Panc1 (cell line): ENCODE measurements around the gene DQX1. TPM values are rescaled to one million over a fixed set of nuclear protein-coding genes. Genes with fewer than 3 reads are reported as not detected.
A peak's percentile ranks its signal among the peaks of the same experiment; 100 is the strongest.

Source experiments
- ATAC-seq: fragments of 200-7000 bp; cut with Tn5 transposase; 2 replicates; pipeline ENCODE4 v1.9.1; 2020; ENCODE audit warnings: mild to moderate bottlenecking, moderate library complexity
- BruUV-seq: library from RNA; stranded (reverse); fragments of 400-500 nt; replicated peaks from 2 replicates; lab custom pipeline; 2021; lab: Mats Ljungman, UMichigan
- CTCF ChIA-PET: fragments of 300-600 bp; sonication (Branson Sonifier 250); formaldehyde crosslinking; loops from one replicate; lab custom pipeline; 2022; ENCODE audit warnings: antibody characterized with exemption; lab: Charles Lee
- POLR2A ChIA-PET: fragments of 300-600 bp; sonication (Branson Sonifier 250); formaldehyde crosslinking; loops from one replicate; lab custom pipeline; 2022; ENCODE audit warnings: antibody characterized with exemption; lab: Charles Lee
- DNase-seq: peaks from one replicate; pipeline ENCODE4 v3.0.0-alpha.2; 2010; ENCODE audit warnings: low read depth, low spot score
- H3K27ac ChIP-seq: 2 replicates; pipeline ENCODE4 v1.5.1; 2011; ENCODE audit warnings: mild to moderate bottlenecking, low read length, inconsistent platforms
- H3K27me3 ChIP-seq: fragments of 200-500 bp; sonication (Bioruptor generic); 2 replicates; pipeline ENCODE4 v1.6.0; 2014; ENCODE audit warnings: low read length, inconsistent platforms; ENCODE audit not compliant: control insufficient read depth, insufficient read depth
- H3K36me3 ChIP-seq: fragments of 200-500 bp; sonication (Bioruptor generic); 2 replicates; pipeline ENCODE4 v1.5.1; 2014; ENCODE audit warnings: inconsistent platforms, mild to moderate bottlenecking, low read length, moderate library complexity; ENCODE audit not compliant: control insufficient read depth, insufficient read depth
- H3K4me1 ChIP-seq: 2 replicates; pipeline ENCODE4 v1.5.1; 2011; ENCODE audit warnings: inconsistent platforms, mild to moderate bottlenecking, low read length, moderate library complexity; ENCODE audit not compliant: control insufficient read depth, insufficient read depth
- H3K4me3 ChIP-seq, 2 experiments: 2 replicates each; pipeline ENCODE4 v1.5.1; 2011 to 2012; ENCODE audit warnings: low read depth in 2 of 2, low read length in 2 of 2, mild to moderate bottlenecking in 2 of 2, inconsistent platforms in 1 of 2, moderate library complexity in 1 of 2
- H3K9me3 ChIP-seq: fragments of 200-500 bp; sonication (Bioruptor generic); 2 replicates; pipeline ENCODE4 v1.5.1; 2014; ENCODE audit warnings: low read depth, mild to moderate bottlenecking, inconsistent platforms, low read length, moderate library complexity; ENCODE audit not compliant: control insufficient read depth, insufficient read depth
- CTCF ChIP-seq: fragments of 450-650 bp; IDR thresholded peaks from 2 replicates; pipeline ENCODE4 v1.5.1; 2017; ENCODE audit warnings: mild to moderate bottlenecking
- POLR2AphosphoS5 ChIP-seq: IDR thresholded peaks from 2 replicates; pipeline ENCODE4 v1.6.1; 2012; ENCODE audit warnings: mild to moderate bottlenecking, low read depth, low read length, moderate library complexity
- SIN3A ChIP-seq: IDR thresholded peaks from 2 replicates; pipeline ENCODE4 v1.6.1; 2012; ENCODE audit warnings: low read depth, mild to moderate bottlenecking, low read length, moderate library complexity, borderline replicate concordance; ENCODE audit not compliant: insufficient read depth
- TCF7L2 ChIP-seq: IDR thresholded peaks from 2 replicates; pipeline ENCODE4 v1.6.1; 2011; ENCODE audit warnings: mild to moderate bottlenecking, low read depth, low read length, inconsistent platforms
- in situ Hi-C: cut with HindIII; loops from 2 replicates; pipeline ENCODE4 v1.10.0; 2016; ENCODE audit warnings: low sequenced_read_pairs, low pct_unique_long_range_greater_than_20kb
- intact Hi-C: fragments of 100-400 bp; cut with micrococcal nuclease; formaldehyde crosslinking; loops from one replicate; pipeline ENCODE4 v1.10.0; 2022; ENCODE audit not compliant: unreplicated experiment
- total RNA-seq: library from RNA; stranded (reverse); gene quantifications from one replicate; pipeline ENCODE4 v1.2.1, GENCODE V29; 2021; ENCODE audit not compliant: unreplicated experiment
- TF ChIP-seq, protein P1 (sequence below), 2 experiments: IDR thresholded peaks; 2 replicates each; pipeline ENCODE4 v1.6.1; 2011 to 2012; ENCODE audit warnings: low read depth in 2 of 2, control low read depth in 1 of 2, low read length in 1 of 2, mild to moderate bottlenecking in 1 of 2, moderate library complexity in 1 of 2; ENCODE audit not compliant: insufficient read depth in 1 of 2

The DQX1 gene
- total RNA-seq, 1 experiment from 2014 or later, result 0.41 TPM

DNA sequence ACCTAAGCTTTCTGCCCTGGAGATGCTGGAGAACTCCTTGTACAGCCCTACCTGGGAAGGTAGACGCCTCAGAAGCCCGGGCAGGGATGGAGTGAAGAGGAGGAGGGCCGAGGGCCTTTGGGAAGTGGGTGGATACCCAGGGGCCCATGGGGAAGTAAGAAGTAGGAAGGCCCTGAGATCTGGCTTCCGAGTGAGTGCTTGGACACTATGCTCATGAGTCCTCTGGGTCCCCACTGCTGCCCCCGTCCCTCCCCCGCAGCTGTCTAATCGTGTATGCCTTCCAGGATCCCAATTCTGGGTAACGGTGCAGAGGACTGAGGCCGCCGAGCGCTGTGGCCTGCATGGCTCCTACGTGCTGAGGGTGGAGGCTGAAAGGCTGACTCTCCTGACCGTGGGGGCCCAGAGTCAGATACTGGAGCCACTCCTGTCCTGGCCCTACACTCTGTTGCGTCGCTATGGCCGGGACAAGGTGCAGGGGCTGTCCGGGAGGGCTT, 29.6 kb upstream of the DQX1 start:
- CTCF ChIA-PET, result no interaction called here
- Histone ChIP-seq H3K27me3 (no peaks in the 10 kb centered on the region), H3K9me3 (no peaks in the 10 kb centered on the region), H3K36me3 (no peaks in the 10 kb centered on the region), H3K4me1 (peaks cover 11% of the 10 kb centered on the region; the same call in 1 of the 2 replicates), H3K27ac (no peak overlapping the region), H3K4me3 (no peak overlapping the region)
- DNase-seq, result no peak
- ATAC-seq, result no peak
- intact Hi-C loops, result no loop called here
- in situ Hi-C loops, result no loop called here
- POLR2A ChIA-PET, result no interaction called here
- TF ChIP-seq POLR2AphosphoS5 (no peak), CTCF (no peak), TCF7L2 (no peak), SIN3A (no peak)
- TF ChIP-seq, protein P1, sequence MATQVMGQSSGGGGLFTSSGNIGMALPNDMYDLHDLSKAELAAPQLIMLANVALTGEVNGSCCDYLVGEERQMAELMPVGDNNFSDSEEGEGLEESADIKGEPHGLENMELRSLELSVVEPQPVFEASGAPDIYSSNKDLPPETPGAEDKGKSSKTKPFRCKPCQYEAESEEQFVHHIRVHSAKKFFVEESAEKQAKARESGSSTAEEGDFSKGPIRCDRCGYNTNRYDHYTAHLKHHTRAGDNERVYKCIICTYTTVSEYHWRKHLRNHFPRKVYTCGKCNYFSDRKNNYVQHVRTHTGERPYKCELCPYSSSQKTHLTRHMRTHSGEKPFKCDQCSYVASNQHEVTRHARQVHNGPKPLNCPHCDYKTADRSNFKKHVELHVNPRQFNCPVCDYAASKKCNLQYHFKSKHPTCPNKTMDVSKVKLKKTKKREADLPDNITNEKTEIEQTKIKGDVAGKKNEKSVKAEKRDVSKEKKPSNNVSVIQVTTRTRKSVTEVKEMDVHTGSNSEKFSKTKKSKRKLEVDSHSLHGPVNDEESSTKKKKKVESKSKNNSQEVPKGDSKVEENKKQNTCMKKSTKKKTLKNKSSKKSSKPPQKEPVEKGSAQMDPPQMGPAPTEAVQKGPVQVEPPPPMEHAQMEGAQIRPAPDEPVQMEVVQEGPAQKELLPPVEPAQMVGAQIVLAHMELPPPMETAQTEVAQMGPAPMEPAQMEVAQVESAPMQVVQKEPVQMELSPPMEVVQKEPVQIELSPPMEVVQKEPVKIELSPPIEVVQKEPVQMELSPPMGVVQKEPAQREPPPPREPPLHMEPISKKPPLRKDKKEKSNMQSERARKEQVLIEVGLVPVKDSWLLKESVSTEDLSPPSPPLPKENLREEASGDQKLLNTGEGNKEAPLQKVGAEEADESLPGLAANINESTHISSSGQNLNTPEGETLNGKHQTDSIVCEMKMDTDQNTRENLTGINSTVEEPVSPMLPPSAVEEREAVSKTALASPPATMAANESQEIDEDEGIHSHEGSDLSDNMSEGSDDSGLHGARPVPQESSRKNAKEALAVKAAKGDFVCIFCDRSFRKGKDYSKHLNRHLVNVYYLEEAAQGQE (IDR thresholded peaks at IDR 0.05; ENCODE audit: insufficient read depth in 1 of 2, low read depth in 2 of 2, low read length in 1 of 2), result no peak
- BruUV-seq, result no TSS peak

DNA sequence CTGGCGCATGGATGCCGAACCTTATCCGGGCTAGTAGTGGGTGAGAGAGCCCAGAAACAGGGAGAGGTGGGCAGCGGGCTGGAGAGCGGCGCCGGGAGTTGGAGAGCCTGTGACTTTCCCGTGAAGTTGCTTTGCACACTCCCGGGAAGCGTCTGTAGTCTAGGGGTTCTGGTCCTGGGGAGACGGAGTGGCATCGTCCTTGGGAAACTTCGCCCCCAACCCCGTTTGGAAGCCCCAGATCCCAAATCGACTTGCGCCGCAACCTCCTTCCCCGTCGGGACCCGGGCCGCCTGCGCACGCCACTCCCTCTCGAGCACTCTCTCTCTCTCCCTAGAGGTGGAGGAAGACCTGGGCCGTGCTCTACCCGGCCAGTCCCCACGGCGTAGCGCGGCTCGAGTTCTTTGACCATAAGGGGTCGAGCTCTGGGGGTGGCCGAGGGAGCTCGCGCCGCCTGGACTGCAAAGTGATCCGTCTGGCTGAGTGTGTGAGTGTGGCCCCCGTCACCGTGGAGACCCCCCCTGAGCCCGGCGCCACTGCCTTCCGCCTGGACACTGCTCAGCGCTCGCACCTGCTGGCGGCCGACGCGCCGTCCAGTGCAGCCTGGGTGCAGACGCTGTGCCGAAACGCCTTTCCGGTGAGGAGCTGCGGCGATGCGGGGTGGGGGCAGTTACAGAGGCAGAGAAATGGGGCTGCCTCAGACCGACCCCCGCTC, 28.9 kb upstream of the DQX1 start:
- Histone ChIP-seq H3K4me3 (peak overlapping the region; percentile 61 to 83), H3K4me1 (peaks cover 11% of the 10 kb centered on the region; the same call in 1 of the 2 replicates), H3K27me3 (no peaks in the 10 kb centered on the region), H3K9me3 (no peaks in the 10 kb centered on the region), H3K27ac (no peak overlapping the region), H3K36me3 (no peaks in the 10 kb centered on the region)
- ATAC-seq (peak; percentile 69), DNase-seq (no peak)
- in situ Hi-C loops, result no loop called here
- no TSS peak for BruUV-seq
- POLR2A ChIA-PET, result no interaction called here
- intact Hi-C loops, result no loop called here
- TF ChIP-seq, protein P1 (IDR thresholded peaks at IDR 0.05; ENCODE audit: insufficient read depth in 1 of 2, low read depth in 2 of 2, low read length in 1 of 2), result no peak
- TF ChIP-seq CTCF (no peak), POLR2AphosphoS5 (no peak), SIN3A (no peak), TCF7L2 (no peak)
- CTCF ChIA-PET, result no interaction called here
